ENCODE measurements around the gene OR5C1. TPM values are rescaled to one million over a fixed set of nuclear protein-coding genes. Genes with fewer than 3 reads are reported as not detected.

The OR5C1 gene
- total RNA-seq, 4 donors from 2014 or later, result not detected

GRCh38 chr9:122819326-122819725 is 30.6 kb downstream of the OR5C1 start:
- DNase-seq, result no peak
- Histone ChIP-seq H3K27me3 (no peaks in the 10 kb centered on the region), H3K27ac (peak overlapping the region in 1 of 3 donors; percentile 9), H3K4me1 (no peaks in the 10 kb centered on the region), H3K9me3 (no peaks in the 10 kb centered on the region), H3K4me3 (replicated peaks in 1 of 3) (no peak overlapping the region), H3K36me3 (peaks cover 19 to 22% of the 10 kb centered on the region in 2 donors)
- intact Hi-C loops (cut with DNase I), result no loop called here
- TF ChIP-seq CTCF (IDR thresholded peaks at IDR 0.05) (no peak), POLR2A (IDR thresholded peaks at IDR 0.05) (no peak)
- 75 to 77% methylated on average over 3 of the region's 3 CpGs for WGBS, 2 donors

GRCh38 chr9:122819791-122820489 is 31.2 kb downstream of the OR5C1 start:
- TF ChIP-seq POLR2A (IDR thresholded peaks at IDR 0.05) (no peak), CTCF (IDR thresholded peaks at IDR 0.05) (no peak)
- Histone ChIP-seq H3K27ac (peak overlapping the region in 1 of 3 donors; percentile 9), H3K27me3 (no peaks in the 10 kb centered on the region), H3K36me3 (peaks cover 19 to 22% of the 10 kb centered on the region in 2 donors), H3K4me1 (no peaks in the 10 kb centered on the region), H3K4me3 (replicated peaks in 1 of 3) (no peak overlapping the region), H3K9me3 (no peaks in the 10 kb centered on the region)
- DNase-seq, result no peak
- WGBS, 2 donors, result 82 to 90% methylated on average over 9 of the region's 9 CpGs
- intact Hi-C loops (cut with DNase I), result no loop called here

GRCh38 chr9:122820490-122820845 is 31.7 kb downstream of the OR5C1 start:
- no peak for TF ChIP-seq CTCF (IDR thresholded peaks at IDR 0.05)
- no peak for TF ChIP-seq POLR2A (IDR thresholded peaks at IDR 0.05)
- no peaks in the 10 kb centered on the region for H3K4me1 ChIP-seq
- no peak for DNase-seq
- no peak overlapping the region for H3K27ac ChIP-seq
- WGBS, 2 donors, result 96 to 98% methylated on average over 11 of the region's 11 CpGs
- H3K27me3 ChIP-seq, result no peaks in the 10 kb centered on the region
- peaks cover 19 to 22% of the 10 kb centered on the region in 2 donors for H3K36me3 ChIP-seq
- H3K9me3 ChIP-seq, result no peaks in the 10 kb centered on the region
- intact Hi-C loops (cut with DNase I), result no loop called here
- no peak overlapping the region for H3K4me3 ChIP-seq (replicated peaks in 1 of 3)

- no peak overlapping the region for H3K4me3 ChIP-seq (replicated peaks in 1 of 3)
- intact Hi-C loops (cut with DNase I), result no loop called here
- WGBS, 2 donors, result 75 to 77% methylated on average over 7 of the region's 7 CpGs
- H3K36me3 ChIP-seq, result peaks cover 19 to 22% of the 10 kb centered on the region in 2 donors
- DNase-seq, result peak in 1 of 2 donors; percentile 17
- no peaks in the 10 kb centered on the region for H3K9me3 ChIP-seq
- H3K27ac ChIP-seq, result peak overlapping the region in 1 of 3 donors; percentile 48
- TF ChIP-seq CTCF (IDR thresholded peaks at IDR 0.05) (no peak), POLR2A (IDR thresholded peaks at IDR 0.05) (no peak)
- peaks cover 1 to 3% of the 10 kb centered on the region in 2 donors for H3K4me1 ChIP-seq
- H3K27me3 ChIP-seq, result no peaks in the 10 kb centered on the region
Observed at GRCh38 chr9:122821278-122821943, 32.7 kb downstream of the OR5C1 start.

GRCh38 chr9:122822056-122822455 is 33.3 kb downstream of the OR5C1 start:
- DNase-seq, result no peak
- H3K9me3 ChIP-seq, result no peaks in the 10 kb centered on the region
- no peak for TF ChIP-seq CTCF (IDR thresholded peaks at IDR 0.05)
- no peak for TF ChIP-seq POLR2A (IDR thresholded peaks at IDR 0.05)
- H3K36me3 ChIP-seq, result peaks cover 19 to 22% of the 10 kb centered on the region in 2 donors
- 87 to 92% methylated on average over 6 of the region's 6 CpGs for WGBS, 2 donors
- H3K4me1 ChIP-seq, result peaks cover 8 to 10% of the 10 kb centered on the region in 2 donors
- H3K27me3 ChIP-seq, result no peaks in the 10 kb centered on the region
- no peak overlapping the region for H3K27ac ChIP-seq
- no peak overlapping the region for H3K4me3 ChIP-seq (replicated peaks in 1 of 3)
- intact Hi-C loops (cut with DNase I), result no loop called here
